DMS153 treated with DMSO at 0.1 percent for 48 hours (cell line): ENCODE data around the gene PRKAG1.

Source experiments
- DNase-seq: peaks from one replicate; lab custom pipeline; 2025; ENCODE audit not compliant: unreplicated experiment; lab: John Stamatoyannopoulos, UW

Gene PRKAG1

DNA sequence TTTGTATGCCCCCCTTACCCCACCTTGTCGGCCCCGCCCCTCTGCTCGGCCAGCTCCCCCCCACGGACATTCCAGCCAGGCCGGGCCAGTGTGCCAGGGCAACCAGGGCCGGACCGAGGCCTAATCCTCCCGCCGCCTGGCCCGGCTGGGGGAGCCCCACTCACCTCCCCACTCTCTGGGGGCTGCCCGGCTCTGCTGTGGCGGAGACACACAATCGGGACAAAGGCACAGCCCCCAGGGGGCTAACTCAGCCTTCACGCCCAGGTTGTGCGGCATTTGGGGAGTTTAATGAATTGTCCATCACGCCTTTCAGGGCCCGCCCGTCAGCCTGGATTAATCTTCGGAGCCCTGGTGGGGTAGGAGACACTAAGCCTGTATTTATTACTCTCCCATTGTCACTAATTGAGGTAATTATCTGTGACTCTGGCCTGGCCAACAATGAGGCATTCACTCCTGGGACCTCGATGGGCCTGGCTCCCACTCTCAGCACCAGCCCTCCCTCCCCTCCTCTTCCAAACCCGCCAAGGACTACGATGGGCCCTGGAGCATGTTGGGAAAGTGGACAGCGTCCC is 31.8 kb downstream of the PRKAG1 start:
- DNase-seq: no peak

GRCh38 chr12:48985901-48986300 is 32.7 kb downstream of the PRKAG1 start:
- no peak for DNase-seq

GRCh38 chr12:48985475-48985897 is 33.1 kb downstream of the PRKAG1 start:
- no peak for DNase-seq

- DNase-seq: no peak
Measured at GRCh38 chr12:48982397-48983080, 36.0 kb downstream of the PRKAG1 start.

- DNase-seq: no peak
Measured at GRCh38 chr12:48981757-48982157, 36.8 kb downstream of the PRKAG1 start.

DNA sequence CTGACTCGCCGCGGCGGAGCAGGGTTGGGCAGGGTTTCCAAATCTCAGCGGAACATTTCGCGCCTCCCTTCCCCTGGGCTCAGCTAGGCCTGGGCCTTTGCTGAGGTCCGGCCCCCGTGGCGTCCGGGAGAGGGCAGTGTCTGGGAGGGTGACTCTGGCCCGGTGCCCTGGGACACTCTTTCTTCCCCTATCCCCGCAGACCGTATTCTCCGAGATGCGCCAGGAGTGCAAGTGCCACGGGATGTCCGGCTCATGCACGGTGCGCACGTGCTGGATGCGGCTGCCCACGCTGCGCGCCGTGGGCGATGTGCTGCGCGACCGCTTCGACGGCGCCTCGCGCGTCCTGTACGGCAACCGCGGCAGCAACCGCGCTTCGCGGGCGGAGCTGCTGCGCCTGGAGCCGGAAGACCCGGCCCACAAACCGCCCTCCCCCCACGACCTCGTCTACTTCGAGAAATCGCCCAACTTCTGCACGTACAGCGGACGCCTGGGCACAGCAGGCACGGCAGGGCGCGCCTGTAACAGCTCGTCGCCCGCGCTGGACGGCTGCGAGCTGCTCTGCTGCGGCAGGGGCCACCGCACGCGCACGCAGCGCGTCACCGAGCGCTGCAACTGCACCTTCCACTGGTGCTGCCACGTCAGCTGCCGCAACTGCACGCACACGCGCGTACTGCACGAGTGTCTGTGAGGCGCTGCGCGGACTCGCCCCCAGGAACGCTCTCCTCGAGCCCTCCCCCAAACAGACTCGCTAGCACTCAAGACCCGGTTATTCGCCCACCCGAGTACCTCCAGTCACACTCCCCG is 37.4 kb downstream of the PRKAG1 start:
- no peak for DNase-seq

DNA sequence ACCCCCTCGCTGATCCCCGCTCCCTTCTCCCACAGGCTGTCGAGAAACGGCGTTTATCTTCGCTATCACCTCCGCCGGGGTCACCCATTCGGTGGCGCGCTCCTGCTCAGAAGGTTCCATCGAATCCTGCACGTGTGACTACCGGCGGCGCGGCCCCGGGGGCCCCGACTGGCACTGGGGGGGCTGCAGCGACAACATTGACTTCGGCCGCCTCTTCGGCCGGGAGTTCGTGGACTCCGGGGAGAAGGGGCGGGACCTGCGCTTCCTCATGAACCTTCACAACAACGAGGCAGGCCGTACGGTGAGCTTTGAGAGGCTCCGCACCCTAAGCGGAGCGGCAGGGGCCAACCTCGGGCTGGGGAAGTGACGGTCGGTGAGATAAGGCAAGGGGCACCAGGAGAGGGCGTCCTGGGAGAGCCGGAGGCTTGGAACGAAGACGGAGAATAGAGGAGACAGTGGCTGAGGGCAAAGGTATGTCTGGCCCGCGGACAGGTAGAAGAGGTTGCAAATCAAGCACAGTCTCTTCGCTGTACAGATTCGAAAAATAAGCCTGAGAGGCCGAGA is 38.1 kb downstream of the PRKAG1 start:
- no peak for DNase-seq

DNA sequence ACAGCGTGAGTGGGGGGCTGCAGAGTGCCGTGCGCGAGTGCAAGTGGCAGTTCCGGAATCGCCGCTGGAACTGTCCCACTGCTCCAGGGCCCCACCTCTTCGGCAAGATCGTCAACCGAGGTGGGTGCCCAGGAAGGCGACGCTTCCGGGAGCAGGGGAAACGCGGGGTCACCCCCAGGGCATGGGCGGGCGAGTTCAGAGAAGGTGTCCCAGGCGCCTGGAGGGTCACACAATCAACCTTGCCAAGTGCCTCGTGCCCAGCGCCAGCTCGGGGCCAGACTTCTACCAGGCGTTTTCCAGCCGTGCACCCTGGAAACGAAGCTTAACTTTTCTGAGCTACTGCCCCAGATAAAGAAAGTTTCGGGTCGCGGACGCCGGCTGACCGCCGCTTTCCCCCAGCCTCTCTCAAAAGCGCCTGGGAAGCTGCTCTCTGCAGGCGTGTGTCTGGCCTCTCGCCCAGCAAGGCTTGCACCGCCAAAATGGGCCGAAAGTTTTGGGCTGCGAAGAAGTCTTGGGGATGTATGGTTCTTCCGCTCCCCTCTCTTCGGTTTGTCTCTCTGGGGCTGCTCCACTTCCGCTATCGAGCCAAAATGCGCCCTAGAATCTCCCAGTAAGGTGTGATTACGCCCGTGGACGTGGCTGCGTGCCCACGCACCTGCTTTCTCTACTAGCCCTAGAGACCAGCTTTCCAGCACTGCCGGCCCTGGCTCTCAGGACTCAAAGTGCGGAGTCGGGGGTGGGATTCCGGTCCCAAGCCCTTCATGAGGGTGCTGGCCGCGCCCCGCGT is 38.8 kb downstream of the PRKAG1 start:
- no peak for DNase-seq

DNA sequence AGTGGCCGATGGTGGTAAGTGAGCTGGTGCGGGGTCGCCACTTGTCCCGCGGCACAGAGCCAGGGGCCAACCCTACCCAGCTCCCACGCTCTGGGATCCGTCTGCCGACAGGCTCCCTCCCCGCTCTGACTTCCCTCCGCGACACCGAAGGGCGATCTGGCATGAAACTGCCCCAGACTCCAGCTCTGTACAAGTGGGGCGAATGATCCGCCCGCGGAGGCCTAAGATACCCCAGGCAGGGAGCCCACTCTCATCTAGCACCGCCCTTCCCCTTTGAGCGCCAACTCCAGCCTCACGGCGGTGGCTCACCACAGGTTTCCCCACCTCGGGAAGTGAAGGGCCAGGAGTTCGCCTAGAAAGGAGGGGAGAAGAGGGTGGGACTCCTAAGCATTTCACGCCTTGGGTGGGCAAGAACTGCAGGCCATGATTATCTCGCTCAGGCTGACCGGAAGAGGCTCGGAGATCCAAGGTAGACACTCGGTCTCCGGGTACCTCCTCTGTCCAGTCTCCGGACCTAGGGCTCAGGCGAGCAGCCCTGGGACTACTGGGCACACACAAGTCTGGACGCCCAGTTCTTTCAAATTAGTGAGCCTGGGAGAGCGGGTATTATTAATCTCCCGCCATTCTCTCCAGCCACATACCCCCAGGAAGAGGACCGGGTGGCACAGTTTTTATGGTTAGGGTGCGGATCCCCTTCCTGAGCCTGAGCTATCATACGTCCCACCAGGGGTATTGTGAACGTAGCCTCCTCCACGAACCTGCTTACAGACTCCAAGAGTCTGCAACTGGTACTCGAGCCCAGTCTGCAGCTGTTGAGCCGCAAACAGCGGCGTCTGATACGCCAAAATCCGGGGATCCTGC is 39.6 kb downstream of the PRKAG1 start:
- DNase-seq: no peak

DNA sequence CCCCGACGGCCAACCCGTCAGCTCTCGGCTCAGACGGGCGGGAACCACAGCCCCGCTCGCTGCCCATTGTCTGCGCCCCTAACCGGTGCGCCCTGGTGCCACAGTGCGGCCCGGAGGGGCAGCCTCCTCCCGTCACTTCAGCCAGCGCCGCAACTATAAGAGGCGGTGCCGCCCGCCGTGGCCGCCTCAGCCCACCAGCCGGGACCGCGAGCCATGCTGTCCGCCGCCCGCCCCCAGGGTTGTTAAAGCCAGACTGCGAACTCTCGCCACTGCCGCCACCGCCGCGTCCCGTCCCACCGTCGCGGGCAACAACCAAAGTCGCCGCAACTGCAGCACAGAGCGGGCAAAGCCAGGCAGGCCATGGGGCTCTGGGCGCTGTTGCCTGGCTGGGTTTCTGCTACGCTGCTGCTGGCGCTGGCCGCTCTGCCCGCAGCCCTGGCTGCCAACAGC is 40.3 kb downstream of the PRKAG1 start, which contains the start of gene WNT1:
WNT1 (plus strand) TSS at position 32 of the 450 bp plus-strand sequence; CDS start at position 361, 329 bp downstream.
- DNase-seq: no peak

DNA sequence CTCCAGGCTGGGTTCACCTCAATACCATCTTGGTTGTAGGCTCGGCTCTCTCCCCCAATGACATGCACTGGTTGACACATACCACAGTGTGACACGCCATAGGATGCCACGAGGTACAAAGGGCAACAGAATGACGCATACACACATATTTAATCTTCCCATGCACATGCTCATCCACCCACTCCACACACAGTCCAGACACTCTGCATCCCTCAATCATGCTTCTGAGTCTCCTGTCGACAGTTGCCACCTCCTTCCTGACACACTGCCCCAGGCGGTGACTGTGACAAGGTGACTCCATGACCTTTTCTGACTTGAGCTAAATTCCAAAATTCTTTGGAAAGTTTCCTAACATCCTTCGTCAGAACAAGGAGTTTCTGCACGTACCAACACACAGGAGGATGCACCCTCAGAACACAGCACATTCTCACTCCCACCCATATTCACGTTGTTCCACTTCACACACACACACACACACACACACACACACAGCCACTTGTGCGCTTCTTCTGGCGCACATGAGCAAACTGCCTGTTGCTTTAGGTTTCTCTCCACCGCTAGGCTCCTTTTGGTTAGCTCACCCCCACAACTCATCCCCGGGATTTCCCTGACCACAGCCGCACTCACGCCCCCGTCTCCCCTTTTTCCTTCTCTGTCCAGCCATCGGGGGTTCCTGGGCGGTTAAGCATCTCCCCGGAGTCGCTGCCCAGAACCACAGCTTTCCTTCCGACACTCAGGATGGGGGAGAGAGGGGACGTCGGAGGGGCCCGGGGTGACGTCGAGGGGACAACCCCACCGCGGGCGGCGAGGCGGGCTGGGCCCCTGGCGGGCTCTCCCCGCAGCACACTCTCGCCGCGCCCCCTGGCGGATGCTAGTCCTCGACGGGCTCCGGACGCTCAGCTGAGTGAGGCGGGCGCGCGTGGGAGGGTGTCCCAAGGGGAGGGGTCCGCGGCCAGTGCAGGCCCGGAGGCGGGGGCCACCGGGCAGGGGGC is 41.0 kb downstream of the PRKAG1 start:
- no peak for DNase-seq

GRCh38 chr12:48973941-48974673 is 44.5 kb downstream of the PRKAG1 start:
- no peak for DNase-seq

- DNase-seq: no peak
Measured at GRCh38 chr12:48973531-48973930, 45.0 kb downstream of the PRKAG1 start.

- DNase-seq: no peak
Measured at GRCh38 chr12:48972952-48973483, 45.6 kb downstream of the PRKAG1 start.

GRCh38 chr12:48972213-48972951 is 46.2 kb downstream of the PRKAG1 start:
- DNase-seq: no peak

GRCh38 chr12:48970702-48971334 is 47.8 kb downstream of the PRKAG1 start:
- no peak for DNase-seq
